GM12892 (cell line): ENCODE data around the gene SSC4D.
"Not testable (repeated sequence)": the region's sequence is repeated elsewhere in the genome, so short reads cannot be mapped to it uniquely, and the experiment has no call there.

Source experiments
- DNase-seq: peaks from one replicate; pipeline ENCODE4 v3.0.0; 2011; ENCODE audit not compliant: insufficient read length
- FAIRE-seq: peaks from 2 replicates; lab custom pipeline; 2011; peaks lifted over from hg19 to GRCh38; lab: Jason Lieb, UNC
- POLR2A ChIP-seq: IDR thresholded peaks from 2 replicates; pipeline ENCODE4 v1.6.1; 2011; ENCODE audit warnings: low read depth, low read length, control low read depth
- POLR2AphosphoS5 ChIP-seq: IDR thresholded peaks from 2 replicates; pipeline ENCODE4 v1.6.1; 2011; ENCODE audit warnings: low read depth, low read length, control low read depth
- TAF1 ChIP-seq: IDR thresholded peaks from 2 replicates; pipeline ENCODE4 v1.6.1; 2011; ENCODE audit warnings: low read depth, mild to moderate bottlenecking, control low read depth, low read length, borderline replicate concordance

Gene SSC4D

DNA sequence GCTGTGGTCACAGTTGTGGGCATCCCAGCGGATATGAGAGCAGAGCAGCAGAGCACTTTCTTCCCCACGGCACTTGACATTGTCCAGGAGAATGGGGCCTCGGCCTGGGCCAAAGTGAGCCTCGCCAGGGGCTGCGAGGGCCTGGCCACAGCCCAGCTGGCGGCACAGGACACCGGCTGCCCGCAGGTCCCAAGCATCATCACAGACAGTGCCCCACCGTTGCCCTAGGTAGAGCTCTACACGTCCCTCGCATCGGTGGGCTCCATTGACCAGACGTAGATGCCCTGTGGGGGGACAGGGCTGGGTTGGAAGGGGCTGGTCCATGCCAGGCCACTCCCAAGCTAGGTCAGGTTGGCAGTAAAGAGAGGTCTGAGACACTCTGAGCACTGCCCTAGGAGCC lies 19.4 kb downstream of the SSC4D start:
- FAIRE-seq (no peak), DNase-seq (no peak)
- TF ChIP-seq POLR2AphosphoS5 (no peak), POLR2A (no peak), TAF1 (no peak)

DNA sequence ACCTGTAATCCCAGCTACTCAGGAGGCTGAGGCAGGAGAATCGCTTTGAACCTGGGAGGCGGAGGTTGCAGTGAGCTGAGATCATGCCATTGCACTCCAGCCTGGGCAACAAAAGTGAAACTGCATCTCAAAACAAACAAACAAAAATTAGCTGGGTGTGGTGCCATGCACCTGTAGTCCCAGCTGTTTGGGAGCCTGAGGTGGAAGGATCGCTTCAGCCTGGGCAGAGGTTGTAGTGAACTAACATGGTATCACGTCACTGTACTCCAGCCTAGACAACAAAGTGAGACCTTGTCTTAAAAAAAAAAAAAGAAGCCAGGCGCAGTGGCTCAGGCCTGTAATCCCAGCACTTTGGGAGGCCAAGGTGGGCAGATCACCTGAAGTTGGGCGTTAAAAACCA lies 21.7 kb downstream of the SSC4D start:
- not testable (repeated sequence) for FAIRE-seq, DNase-seq

DNA sequence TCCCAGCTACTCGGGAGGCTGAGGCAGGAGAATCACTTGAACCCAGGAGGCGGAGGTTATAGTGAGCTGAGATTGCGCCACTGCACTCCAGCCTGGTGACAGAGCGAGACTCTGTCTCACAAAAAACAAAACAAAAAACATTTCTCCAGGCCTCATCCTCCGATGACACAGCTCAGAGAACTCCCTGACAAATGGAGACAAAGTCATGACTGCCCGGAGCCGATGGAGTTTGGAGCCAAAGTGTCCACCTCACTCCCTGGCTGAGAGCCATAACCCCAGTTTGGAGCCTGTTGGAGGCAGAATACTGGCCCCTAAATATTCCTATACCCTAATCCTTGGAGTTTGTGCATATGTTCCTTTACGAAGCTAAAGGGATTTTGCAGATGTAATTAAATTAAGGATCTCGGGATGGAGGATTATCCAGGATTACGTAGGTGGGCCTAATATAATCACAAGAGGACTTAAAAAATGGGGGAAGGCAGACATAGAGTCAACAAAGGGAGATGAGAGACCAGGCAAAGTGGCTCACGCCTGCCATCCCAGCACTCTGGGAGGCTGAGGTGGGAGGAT lies 22.7 kb downstream of the SSC4D start:
- DNase-seq = no peak
- TF ChIP-seq POLR2A = no peak
- TF ChIP-seq POLR2AphosphoS5 = no peak
- TF ChIP-seq TAF1 = no peak
- FAIRE-seq = no peak

GRCh38 chr7:76383089-76383944 lies 26.2 kb downstream of the SSC4D start:
- TF ChIP-seq POLR2AphosphoS5 (no peak), POLR2A (no peak), TAF1 (no peak)
- no peak for DNase-seq
- no peak for FAIRE-seq

GRCh38 chr7:76381814-76382213 lies 27.7 kb downstream of the SSC4D start:
- FAIRE-seq (no peak), DNase-seq (no peak)
- TF ChIP-seq TAF1 (no peak), POLR2A (no peak), POLR2AphosphoS5 (no peak)

DNA sequence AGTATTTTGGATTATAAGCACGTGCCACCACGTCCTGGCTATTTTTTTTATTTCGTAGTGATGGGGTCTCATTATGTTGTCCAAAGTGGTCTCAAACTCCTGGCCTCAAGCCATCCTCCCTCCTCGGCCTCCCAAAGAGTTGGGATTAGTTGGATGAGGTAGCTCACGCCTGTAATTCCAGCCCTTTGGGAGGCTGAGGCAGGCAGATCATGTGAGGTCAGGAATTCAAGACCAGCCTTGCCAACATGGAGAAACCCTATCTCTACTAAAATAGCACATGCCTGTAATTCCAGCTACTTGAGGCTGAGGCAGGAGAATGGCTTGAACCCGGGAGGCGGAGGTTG lies 28.9 kb downstream of the SSC4D start:
- no peak for TF ChIP-seq TAF1
- no peak for TF ChIP-seq POLR2A
- TF ChIP-seq POLR2AphosphoS5 = no peak
- no peak for FAIRE-seq
- DNase-seq = no peak

DNA sequence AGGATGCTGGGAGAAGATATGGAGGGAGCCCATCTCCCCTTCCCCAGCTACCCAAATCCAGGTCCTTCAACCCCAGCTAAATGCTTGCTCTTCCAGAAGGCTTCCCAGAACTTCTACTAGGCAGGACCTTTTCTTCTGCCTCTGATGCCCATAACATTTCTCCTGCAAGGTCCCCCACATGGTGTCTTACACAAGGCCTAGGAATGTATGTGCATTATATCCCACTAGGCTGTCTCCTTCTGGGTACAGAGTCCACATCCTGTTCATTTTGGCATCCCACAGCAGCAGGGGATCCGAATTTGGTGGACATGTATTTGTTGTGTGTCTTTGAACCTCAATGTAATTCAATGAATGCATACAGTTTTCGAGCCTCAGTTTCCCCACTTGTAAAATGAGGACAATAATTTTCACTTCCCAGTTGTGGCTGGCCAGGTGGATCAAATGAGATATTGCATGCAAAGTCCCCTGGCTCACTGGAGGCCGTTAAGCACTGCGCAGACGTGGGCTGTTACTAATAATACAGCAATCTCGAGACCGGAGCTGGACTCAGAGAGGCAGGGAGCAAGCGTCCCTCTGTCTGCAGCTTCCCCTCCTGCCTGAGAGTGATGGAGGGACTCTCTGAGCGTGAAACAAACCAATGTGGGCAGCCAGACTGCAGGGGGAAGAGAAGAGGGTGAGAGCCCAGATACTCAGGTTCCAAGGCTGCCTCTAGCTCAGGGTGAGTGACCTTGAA lies 32.1 kb downstream of the SSC4D start:
- no peak for DNase-seq
- no peak for FAIRE-seq
- TF ChIP-seq POLR2A (no peak), TAF1 (no peak), POLR2AphosphoS5 (no peak)

DNA sequence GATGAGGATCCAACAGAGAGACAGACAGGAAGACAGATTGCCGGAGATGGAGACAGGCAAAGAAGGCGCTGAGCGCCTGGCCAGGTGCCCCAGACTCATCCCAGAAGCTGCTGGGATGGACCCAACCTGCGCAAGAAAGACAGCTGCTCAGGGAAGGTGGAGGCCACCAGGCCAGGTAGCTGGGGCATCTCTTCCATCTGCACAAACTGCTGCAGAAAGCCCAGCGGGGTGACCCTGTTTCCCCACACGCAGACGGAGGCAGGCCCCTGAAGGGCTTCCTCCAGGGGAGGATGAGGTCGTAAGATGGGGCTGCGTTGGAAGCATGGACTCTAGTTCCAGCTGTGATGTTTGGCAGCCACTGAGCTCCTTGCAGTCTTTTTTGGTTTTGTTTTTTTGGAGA lies 34.2 kb downstream of the SSC4D start:
- no peak for FAIRE-seq
- no peak for TF ChIP-seq TAF1
- TF ChIP-seq POLR2AphosphoS5 = no peak
- no peak for TF ChIP-seq POLR2A
- DNase-seq = no peak

DNA sequence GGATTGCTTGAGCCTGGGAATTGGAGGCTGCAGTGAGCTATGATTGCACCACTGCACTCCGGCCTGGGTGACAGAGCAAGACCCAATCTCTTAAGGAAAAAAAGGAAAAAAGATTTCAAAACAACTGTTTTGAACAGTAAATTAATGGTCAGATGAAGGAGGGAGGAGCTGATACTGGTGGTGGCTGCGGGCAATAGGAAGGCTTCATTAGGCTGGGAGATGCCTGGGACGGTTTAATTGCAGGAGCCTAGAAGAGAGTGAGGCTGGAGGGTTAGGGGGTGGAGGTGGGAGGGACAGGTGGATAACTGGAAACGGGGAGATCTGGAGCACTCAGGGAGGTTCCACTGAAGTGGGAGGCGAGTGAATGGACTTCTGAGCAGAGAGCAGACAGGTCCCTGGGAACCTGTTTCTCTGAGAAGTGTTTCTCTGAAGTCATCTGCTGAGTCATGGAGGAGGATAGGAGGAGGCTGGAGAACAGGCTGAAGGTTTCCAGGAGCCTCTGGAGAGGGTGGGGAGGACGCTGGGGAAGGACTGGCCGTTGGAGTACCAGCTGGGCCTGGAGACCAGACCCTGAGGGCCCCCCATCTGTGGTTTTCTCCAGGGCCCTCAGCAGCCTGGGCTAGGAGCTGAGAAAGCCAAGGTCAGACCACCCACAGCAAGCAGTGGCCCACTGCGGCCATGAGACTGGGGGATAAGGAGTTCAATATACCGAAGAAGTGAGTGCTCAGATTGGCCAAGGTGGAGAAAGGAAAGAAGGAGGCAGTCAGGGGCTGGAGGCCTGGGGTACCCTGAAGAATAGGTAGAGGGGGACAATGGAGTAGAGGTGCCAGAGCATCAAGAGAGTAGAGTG lies 36.3 kb downstream of the SSC4D start:
- DNase-seq (no peak), FAIRE-seq (no peak)
- no peak for TF ChIP-seq POLR2AphosphoS5

DNA sequence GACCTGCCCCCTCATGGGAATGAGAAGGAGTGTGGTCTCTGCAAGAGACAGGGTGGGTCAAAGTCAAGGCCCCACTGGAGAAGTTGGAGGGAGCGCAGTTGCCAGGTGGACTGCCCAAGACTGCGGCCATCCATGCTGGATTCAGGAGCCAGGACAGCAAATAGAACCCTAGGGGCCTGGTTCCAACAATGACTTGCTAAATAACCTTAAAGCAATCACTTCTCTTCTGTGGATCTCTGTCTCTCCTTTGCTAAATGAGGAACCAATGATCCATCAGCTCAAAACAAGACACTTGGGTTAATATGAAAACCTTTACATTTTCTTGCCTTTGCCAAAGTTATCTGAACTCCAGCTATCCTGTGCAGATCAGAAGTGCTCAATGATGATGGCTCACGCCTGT lies 38.1 kb downstream of the SSC4D start:
- TF ChIP-seq TAF1 (no peak), POLR2AphosphoS5 (no peak), POLR2A (no peak)
- FAIRE-seq (no peak), DNase-seq (no peak)

DNA sequence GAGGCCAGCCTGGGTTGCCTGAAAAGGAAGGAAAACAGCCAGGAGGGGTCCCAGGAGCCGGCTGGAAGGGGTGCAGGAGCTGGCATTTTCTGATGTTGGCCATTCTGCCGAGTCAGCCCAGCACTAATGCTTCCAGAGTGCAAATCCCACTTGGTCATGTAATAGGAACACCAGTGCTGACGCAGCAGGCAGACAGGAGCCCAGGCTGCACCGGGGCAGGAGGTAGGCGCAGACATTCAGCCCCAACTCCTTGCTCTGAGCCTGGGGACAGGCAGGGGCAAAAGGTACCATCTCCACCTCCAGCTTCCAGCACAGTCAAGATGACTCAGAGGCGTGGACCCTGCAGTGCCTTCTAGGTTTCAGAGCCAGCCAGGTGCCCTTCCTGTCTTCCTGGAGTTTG lies 40.5 kb downstream of the SSC4D start:
- DNase-seq = no peak
- TF ChIP-seq TAF1 (no peak), POLR2A (no peak), POLR2AphosphoS5 (no peak)
- no peak for FAIRE-seq
